ENCODE measurements around the gene GPRC5A.

- TF ChIP-seq EZH2 (IDR thresholded peaks at IDR 0.05; ENCODE audit: low read length, missing control alignments) = no peak
- TF ChIP-seq, protein P1, sequence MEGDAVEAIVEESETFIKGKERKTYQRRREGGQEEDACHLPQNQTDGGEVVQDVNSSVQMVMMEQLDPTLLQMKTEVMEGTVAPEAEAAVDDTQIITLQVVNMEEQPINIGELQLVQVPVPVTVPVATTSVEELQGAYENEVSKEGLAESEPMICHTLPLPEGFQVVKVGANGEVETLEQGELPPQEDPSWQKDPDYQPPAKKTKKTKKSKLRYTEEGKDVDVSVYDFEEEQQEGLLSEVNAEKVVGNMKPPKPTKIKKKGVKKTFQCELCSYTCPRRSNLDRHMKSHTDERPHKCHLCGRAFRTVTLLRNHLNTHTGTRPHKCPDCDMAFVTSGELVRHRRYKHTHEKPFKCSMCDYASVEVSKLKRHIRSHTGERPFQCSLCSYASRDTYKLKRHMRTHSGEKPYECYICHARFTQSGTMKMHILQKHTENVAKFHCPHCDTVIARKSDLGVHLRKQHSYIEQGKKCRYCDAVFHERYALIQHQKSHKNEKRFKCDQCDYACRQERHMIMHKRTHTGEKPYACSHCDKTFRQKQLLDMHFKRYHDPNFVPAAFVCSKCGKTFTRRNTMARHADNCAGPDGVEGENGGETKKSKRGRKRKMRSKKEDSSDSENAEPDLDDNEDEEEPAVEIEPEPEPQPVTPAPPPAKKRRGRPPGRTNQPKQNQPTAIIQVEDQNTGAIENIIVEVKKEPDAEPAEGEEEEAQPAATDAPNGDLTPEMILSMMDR (conservative IDR thresholded peaks at IDR 0.05 in 1 of 2, IDR thresholded peaks at IDR 0.05 in 1 of 2; ENCODE audit: low read depth in 1 of 2, low read length in 2 of 2) = no peak
These were observed 17.3 kb upstream of the GPRC5A start for GRCh38 chr12:12874029-12874428.
